GM10847 (cell line): ENCODE data around the gene GFER.
A peak's percentile ranks its signal among the peaks of the same experiment; 100 is the strongest.

ENCODE experiments used
- POLR2A ChIP-seq: IDR thresholded peaks from 2 replicates; pipeline ENCODE4 v1.6.1; 2011; ENCODE audit not compliant: insufficient read length; ENCODE audit errors: extremely low read depth

Gene GFER

GRCh38 chr16:1949507-1949906 is 34.5 kb upstream of the GFER start:
- no peak for TF ChIP-seq POLR2A

- TF ChIP-seq POLR2A = no peak
Measured at GRCh38 chr16:1950047-1950446, 33.9 kb upstream of the GFER start.

DNA sequence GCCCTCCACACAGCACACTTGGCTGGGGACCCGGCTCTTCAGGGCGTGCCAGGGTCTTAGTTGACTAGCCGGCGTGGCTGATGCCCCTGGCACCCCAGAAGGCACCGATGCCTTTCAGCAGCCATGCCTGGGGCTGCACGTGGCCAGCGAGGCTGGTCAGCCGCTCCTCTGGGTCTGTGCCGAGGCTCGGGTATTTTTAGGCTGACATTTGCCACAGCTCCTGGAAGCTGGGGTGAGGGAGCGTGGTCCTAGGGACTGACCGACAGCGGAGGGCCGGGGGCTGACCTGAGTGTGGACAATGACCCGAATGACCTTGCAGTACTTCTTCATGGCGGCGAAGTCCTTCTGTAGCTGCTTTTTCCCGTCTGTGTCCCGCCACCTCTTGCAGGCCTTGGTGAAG is 33.4 kb upstream of the GFER start:
- TF ChIP-seq POLR2A = no peak

- TF ChIP-seq POLR2A = no peak
Measured at GRCh38 chr16:1953734-1954133, 30.3 kb upstream of the GFER start.

DNA sequence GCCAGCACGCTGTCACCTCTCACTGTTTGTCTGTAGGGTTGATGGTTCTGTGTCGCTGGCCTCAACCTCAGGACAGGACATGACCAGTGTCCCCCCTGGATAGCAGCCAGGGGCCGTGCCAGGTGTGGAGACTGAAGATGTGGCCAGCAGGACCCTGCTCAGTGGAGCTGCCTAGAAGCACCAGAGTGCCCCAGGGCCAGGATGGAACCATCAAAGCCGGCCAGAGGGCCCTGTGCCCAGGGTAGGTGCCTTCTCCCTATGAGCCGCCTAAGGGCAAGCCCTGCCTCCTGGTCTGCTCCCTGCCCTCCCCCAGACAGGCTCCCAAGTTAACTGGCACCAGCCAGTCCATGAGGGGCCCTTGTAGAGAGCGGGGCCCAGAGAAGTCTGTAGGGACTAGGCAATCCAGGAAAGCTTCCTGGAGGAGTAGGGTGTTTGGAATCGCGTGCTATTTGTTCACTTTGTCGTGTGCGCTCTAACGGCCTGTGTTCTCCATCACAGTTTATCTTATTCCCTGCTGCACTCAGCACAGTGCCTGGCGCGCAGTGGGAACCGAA is 25.2 kb upstream of the GFER start:
- TF ChIP-seq POLR2A = no peak

DNA sequence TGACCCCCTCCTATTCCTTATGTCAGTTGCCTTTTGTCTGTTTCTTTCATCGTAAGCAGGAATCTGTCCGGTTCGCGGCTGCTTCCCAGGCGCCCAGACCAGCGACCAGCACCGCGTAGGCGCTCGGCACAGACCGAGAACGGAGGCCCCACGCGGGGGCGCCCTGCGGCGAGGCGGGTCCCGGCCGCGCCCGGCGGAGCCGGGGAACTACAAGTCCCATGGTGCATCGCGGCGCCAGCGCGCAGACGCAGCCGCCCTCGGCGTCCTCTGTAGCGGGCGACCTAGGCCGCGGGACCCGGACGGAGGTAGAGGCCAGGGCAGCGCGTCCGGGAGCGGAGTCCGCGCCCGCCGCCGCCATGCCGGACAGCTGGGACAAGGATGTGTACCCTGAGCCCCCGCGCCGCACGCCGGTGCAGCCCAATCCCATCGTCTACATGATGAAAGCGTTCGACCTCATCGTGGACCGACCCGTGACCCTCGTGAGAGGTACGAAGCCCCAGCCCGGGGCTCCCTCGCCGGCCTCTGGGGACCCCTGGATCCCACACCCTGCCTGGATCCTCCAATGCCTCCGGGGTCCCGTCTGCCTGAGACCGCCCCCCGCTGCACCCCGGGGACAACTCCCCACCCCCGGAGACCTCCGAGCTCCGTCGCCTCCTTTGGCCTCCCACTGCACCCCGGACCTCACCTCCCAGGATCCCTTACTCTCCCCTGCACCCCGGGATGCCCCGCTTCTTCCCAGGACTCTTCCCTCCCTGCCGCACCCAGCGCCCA is 24.5 kb upstream of the GFER start, which contains the start of gene NDUFB10:
Gene NDUFB10, plus strand, starts transcription at position 270 of the 771 bp plus-strand sequence. Its CDS starts 87 bp downstream, at position 357.
- TF ChIP-seq POLR2A = peak; percentile 82

GRCh38 chr16:1960665-1961630 is 23.0 kb upstream of the GFER start:
- no peak for TF ChIP-seq POLR2A

DNA sequence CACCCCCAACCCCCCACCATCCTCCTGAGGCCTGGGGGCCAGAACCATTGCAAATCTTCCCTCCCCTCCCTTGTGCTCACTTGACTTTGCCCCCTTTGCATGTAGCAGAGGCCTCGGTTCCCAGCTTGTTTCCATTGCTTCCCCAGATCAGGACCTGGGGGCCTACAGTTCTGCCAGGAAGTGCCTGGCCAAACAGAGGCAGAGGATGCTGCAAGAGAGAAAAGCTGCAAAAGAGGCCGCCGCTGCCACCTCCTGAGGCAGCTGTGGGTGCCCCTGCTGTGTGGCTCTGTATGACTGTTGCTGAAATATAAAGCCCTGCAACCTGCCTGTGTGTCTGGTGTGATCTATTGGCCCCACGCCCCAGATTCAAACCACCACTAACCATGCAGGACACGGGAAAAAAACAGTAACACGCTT is 22.3 kb upstream of the GFER start:
- no peak for TF ChIP-seq POLR2A

- TF ChIP-seq POLR2A = no peak
Measured at GRCh38 chr16:1963806-1964505, 20.0 kb upstream of the GFER start.

- peak; percentile 100 for TF ChIP-seq POLR2A
Measured at GRCh38 chr16:1964506-1965395, 19.2 kb upstream of the GFER start, which contains the start of gene RPS2. Gene RPS2 (minus strand): TSS chr16:1964826. CDS start chr16:1964625, 201 bp downstream.

DNA sequence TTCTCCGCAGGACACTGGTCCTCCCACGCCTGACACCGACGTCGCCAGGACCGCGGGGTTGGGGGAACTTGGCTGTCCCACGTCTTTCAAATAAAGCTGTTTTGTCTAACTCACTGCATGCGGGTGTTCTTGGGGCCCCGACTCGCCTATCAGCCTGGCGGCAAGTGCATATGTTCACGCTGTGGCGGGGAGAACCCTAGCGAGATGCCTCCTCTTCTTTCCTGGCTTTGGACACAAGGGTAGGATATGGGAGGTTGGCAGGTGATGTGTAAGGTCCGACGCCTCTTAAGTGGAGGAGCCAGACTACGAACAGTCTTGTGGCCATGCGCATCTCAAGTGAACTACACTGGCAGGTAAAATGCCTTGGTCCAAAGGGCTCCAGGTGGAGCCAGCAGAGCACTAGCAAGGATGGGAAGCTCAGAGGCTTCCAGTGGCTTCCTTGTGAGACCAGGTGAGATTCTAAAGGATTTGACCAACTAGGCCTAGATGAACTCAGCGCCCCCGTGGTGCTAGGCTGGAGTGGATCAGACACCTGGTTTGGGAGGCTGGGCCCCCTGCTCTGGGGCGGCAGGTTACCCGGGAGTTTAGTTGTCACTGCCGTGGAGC is 18.5 kb upstream of the GFER start:
- TF ChIP-seq POLR2A = no peak

DNA sequence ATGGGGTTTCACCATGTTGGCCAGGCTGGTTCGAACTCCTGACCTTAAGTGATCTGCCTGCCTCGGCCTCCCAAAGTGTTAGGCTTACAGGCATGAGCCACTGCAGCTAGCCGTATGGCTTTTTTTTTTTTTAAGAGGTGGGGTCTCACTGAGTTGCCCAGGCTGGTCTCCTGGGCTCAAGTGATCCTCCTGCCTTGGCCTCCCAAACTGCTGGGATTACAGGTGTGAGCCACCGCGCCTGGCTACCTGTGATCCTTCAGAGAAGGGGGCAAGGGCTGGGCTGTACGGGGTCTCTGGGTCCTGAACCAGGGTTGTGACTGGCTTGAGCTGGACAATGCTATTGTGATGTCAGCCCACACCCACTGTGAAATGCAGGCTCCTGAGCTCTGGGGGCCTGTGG is 17.5 kb upstream of the GFER start, which contains the start of gene RNF151:
Gene RNF151, plus strand, starts transcription at position 397 of the 400 bp plus-strand sequence. CDS start 26 bp downstream, outside the sequence.
- TF ChIP-seq POLR2A = no peak
